Left colon (tissue), 2 donors: ENCODE results near the gene ABRACL. TPM values are rescaled to one million over a fixed set of nuclear protein-coding genes. Genes with fewer than 3 reads are reported as not detected.
"Not testable (repeated sequence)": the region's sequence is repeated elsewhere in the genome, so short reads cannot be mapped to it uniquely, and the experiment has no call there.

Experiments used
- ATAC-seq: fragments of 200-7000 bp; cut with Tn5 transposase; one replicate; pipeline ENCODE4 v1.9.1; 2020; ENCODE audit warnings: mild to moderate bottlenecking, moderate library complexity
- DNase-seq, 2 donors: peaks; one replicate each; pipeline ENCODE4 v3.0.0-alpha.2; 2020
- intact Hi-C, 2 donors: fragments of 100-400 bp; cut with DNase I in 1 of 2; cut with micrococcal nuclease in 1 of 2; formaldehyde crosslinking; loops; one replicate each; pipeline versions ENCODE4 v1.11.2 to v1.14.0; 2022; cut with DNase I, micrococcal nuclease
- total RNA-seq, 2 donors: library from RNA; stranded (reverse); fragmentation: NEBNext Ultra II Directional; extraction: Animal tissue kit (Norgen Biotek cat#: 25700); gene quantifications; one replicate each; pipeline ENCODE4 v1.2.1, GENCODE V29; 2021
- donor health status: DM: no; HTN: no; CAD: no.
- donor health status: DM: yes; HTN: yes; CAD: no.

The ABRACL gene
- total RNA-seq, 2 donors from 2014 or later: 110 to 117 TPM

- ATAC-seq (no peak), DNase-seq (no peak)
- intact Hi-C loops: no loop called here
Observed at GRCh38 chr6:139047677-139048076, 19.1 kb downstream of the ABRACL start.

GRCh38 chr6:139048912-139049311, 20.4 kb downstream of the ABRACL start:
- ATAC-seq, DNase-seq, intact Hi-C loops: not testable (repeated sequence)

GRCh38 chr6:139050131-139050769, 21.7 kb downstream of the ABRACL start:
- ATAC-seq, DNase-seq, intact Hi-C loops: not testable (repeated sequence)

- intact Hi-C loops: no loop called here
- no peak for ATAC-seq
Observed at GRCh38 chr6:139050770-139051313, 22.3 kb downstream of the ABRACL start.

GRCh38 chr6:139051396-139052060, 23.0 kb downstream of the ABRACL start:
- no peak for ATAC-seq
- intact Hi-C loops: no loop called here
- no peak for DNase-seq

More at GRCh38 chr6:139050770-139051313, 22.3 kb downstream of the ABRACL start:
- no peak for DNase-seq

GRCh38 chr6:139053382-139053781, 24.8 kb downstream of the ABRACL start:
- no peak for ATAC-seq
- intact Hi-C loops: no loop called here

GRCh38 chr6:139054001-139054400, 25.5 kb downstream of the ABRACL start:
- intact Hi-C loops: no loop called here

More at GRCh38 chr6:139053382-139053781, 24.8 kb downstream of the ABRACL start:
- DNase-seq: no peak

GRCh38 chr6:139055709-139056108, 27.2 kb downstream of the ABRACL start:
- intact Hi-C loops: no loop called here
- DNase-seq (no peak), ATAC-seq (no peak)

More at GRCh38 chr6:139054001-139054400, 25.5 kb downstream of the ABRACL start:
- ATAC-seq (no peak), DNase-seq (no peak)

GRCh38 chr6:139058029-139058428, 29.5 kb downstream of the ABRACL start:
- intact Hi-C loops: no loop called here
- ATAC-seq: no peak
- no peak for DNase-seq

- intact Hi-C loops: no loop called here
- ATAC-seq: no peak
- DNase-seq: no peak
Observed at GRCh38 chr6:139060332-139060731, 31.8 kb downstream of the ABRACL start.

- ATAC-seq: no peak
- intact Hi-C loops: no loop called here
- DNase-seq: no peak
Observed at GRCh38 chr6:139062932-139063646, 34.5 kb downstream of the ABRACL start.

GRCh38 chr6:139064981-139065665, 36.6 kb downstream of the ABRACL start:
- DNase-seq (no peak), ATAC-seq (no peak)
- intact Hi-C loops: no loop called here

- intact Hi-C loops: no loop called here
- ATAC-seq (no peak), DNase-seq (no peak)
Observed at GRCh38 chr6:139066080-139066479, 37.5 kb downstream of the ABRACL start.

GRCh38 chr6:139068846-139069245, 40.3 kb downstream of the ABRACL start:
- DNase-seq (no peak), ATAC-seq (no peak)
- intact Hi-C loops: no loop called here

GRCh38 chr6:139073118-139073517, 44.6 kb downstream of the ABRACL start:
- ATAC-seq (no peak), DNase-seq (no peak)
- intact Hi-C loops: no loop called here

GRCh38 chr6:139079018-139079417, 50.5 kb downstream of the ABRACL start:
- DNase-seq: no peak
- intact Hi-C loops: no loop called here
- no peak for ATAC-seq

GRCh38 chr6:139080255-139080920, 51.8 kb downstream of the ABRACL start:
- DNase-seq (no peak), ATAC-seq (no peak)
- intact Hi-C loops: no loop called here

GRCh38 chr6:139081471-139081870, 52.9 kb downstream of the ABRACL start:
- ATAC-seq: no peak
- no peak for DNase-seq
- intact Hi-C loops: no loop called here

- DNase-seq (no peak), ATAC-seq (no peak)
- intact Hi-C loops: no loop called here
Observed at GRCh38 chr6:139082370-139082769, 53.8 kb downstream of the ABRACL start.
